Esophagus muscularis mucosa (tissue), 4 donors: ENCODE results near the gene S100A6. TPM values are rescaled to one million over a fixed set of nuclear protein-coding genes. Genes with fewer than 3 reads are reported as not detected.
A peak's percentile ranks its signal among the peaks of the same experiment; 100 is the strongest.

Source experiments
- DNase-seq: peaks from one replicate; pipeline ENCODE4 v3.0.0-alpha.2; 2017; ENCODE audit errors: extremely low spot score
- H3K27ac ChIP-seq, 4 donors: fragments of 200-600 bp; sonication (generic); replicated peaks in 1 of 4; 1 replicate in 3 of 4; 2 replicates in 1 of 4; pipeline ENCODE4 v1.5.1; 2016 to 2019; ENCODE audit warnings: mild to moderate bottlenecking in 1 of 4
- H3K27me3 ChIP-seq, 4 donors: fragments of 200-600 bp; sonication (generic); one replicate each; pipeline versions ENCODE4 v1.5.1 to v1.6.0; 2016 to 2019
- H3K36me3 ChIP-seq, 4 donors: fragments of 200-600 bp; sonication (generic); one replicate each; pipeline ENCODE4 v1.5.1; 2016 to 2019
- H3K4me1 ChIP-seq, 4 donors: fragments of 200-600 bp; sonication (generic); one replicate each; pipeline ENCODE4 v1.5.1; 2016 to 2019
- H3K4me3 ChIP-seq, 4 donors: fragments of 200-600 bp; sonication (generic); 1 replicate in 2 of 4; 2 replicates in 2 of 4; pipeline ENCODE4 v1.5.1; 2016 to 2019; ENCODE audit warnings: mild to moderate bottlenecking in 4 of 4, moderate library complexity in 1 of 4
- H3K9me3 ChIP-seq, 4 donors: fragments of 200-600 bp; sonication (generic); 1 replicate in 3 of 4; 2 replicates in 1 of 4; pipeline ENCODE4 v1.5.1; 2016 to 2019
- EP300 ChIP-seq: sonication (generic); formaldehyde crosslinking; IDR thresholded peaks from one replicate; pipeline ENCODE4 v1.6.1; 2017; ENCODE audit warnings: antibody characterized with exemption
- POLR2A ChIP-seq: fragments of 450-650 bp; IDR thresholded peaks from one replicate; pipeline ENCODE4 v1.6.1; 2017; ENCODE audit warnings: antibody characterized with exemption, moderate library complexity, mild to moderate bottlenecking, low read depth
- POLR2AphosphoS5 ChIP-seq, 2 donors: sonication (generic); formaldehyde crosslinking; IDR thresholded peaks; one replicate each; pipeline ENCODE4 v1.6.1; 2017; ENCODE audit warnings: antibody characterized with exemption in 2 of 2
- WGBS: methylation state at CpG from one replicate; pipeline ENCODE4 v1.1.5; 2018; 5-methylcytosine and 5-hydroxymethylcytosine counted together
- intact Hi-C: fragments of 100-400 bp; cut with DNase I; formaldehyde crosslinking; loops from one replicate; pipeline ENCODE4 v1.15.1; 2023
- total RNA-seq, 4 donors: library from RNA; depleted of rRNA; stranded (reverse); fragments of >200 nt; gene quantifications; one replicate each; pipeline versions ENCODE4 v1.1.0 to v1.2.1, GENCODE V29; 2016
- TF ChIP-seq, protein P1 (sequence below), 3 experiments: fragments of 200-600 bp in 2 of 3; fragments of 450-650 bp in 1 of 3; sonication (generic) in 2 of 3; IDR thresholded peaks; one replicate each; pipeline ENCODE4 v1.5.1; 2017 to 2019; ENCODE audit warnings: antibody characterized with exemption in 3 of 3, mild to moderate bottlenecking in 2 of 3, moderate library complexity in 1 of 3

Gene S100A6
- total RNA-seq, 4 donors from 2014 or later = 432 to 759 (median 607) TPM

DNA sequence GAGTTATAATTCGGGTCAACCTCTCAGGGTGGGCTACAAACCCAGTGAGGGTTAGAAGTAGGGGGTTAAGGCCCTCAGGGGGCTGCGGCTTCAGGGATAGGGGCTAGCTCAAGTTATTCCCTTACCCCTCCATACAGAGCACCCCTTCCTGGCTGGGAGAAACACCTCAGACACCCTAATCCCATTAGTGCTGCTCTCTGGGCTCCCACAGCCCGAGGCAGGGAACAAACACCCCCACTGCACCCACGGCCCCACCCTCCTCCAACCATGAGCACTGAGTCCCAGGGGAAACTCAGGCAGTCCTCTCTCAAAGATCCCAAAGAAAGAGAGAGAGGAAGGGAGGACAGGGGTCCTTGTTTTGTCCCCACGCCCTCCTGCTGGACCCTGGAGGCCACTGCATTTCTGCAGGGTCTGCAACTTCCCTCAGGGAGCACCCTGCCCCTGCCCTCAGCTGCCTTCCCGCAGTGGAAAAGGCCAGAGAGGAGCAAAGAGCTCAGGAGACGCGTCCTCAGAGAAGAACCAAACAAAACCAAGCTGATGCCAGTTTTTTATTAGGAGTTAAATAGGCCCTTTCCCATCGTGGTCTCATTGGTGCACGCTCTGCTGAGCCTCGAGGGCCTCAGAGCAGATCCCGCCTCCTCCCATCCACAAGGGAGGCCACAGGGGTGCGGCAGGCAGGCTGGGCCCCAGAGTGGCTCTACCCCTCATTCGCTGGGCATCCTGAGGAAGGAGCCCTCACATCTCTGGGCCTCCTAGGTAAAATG is 11.2 kb upstream of the S100A6 start:
- no peaks in the 10 kb centered on the region for H3K9me3 ChIP-seq
- peak overlapping the region in 2 of 4 donors; percentile 51 to 64 for H3K4me3 ChIP-seq
- intact Hi-C loops = no loop called here
- H3K27me3 ChIP-seq = no peaks in the 10 kb centered on the region
- TF ChIP-seq EP300 (no peak), POLR2AphosphoS5 (IDR thresholded peaks at IDR 0.05) (no peak), POLR2A (no peak)
- TF ChIP-seq, protein P1, sequence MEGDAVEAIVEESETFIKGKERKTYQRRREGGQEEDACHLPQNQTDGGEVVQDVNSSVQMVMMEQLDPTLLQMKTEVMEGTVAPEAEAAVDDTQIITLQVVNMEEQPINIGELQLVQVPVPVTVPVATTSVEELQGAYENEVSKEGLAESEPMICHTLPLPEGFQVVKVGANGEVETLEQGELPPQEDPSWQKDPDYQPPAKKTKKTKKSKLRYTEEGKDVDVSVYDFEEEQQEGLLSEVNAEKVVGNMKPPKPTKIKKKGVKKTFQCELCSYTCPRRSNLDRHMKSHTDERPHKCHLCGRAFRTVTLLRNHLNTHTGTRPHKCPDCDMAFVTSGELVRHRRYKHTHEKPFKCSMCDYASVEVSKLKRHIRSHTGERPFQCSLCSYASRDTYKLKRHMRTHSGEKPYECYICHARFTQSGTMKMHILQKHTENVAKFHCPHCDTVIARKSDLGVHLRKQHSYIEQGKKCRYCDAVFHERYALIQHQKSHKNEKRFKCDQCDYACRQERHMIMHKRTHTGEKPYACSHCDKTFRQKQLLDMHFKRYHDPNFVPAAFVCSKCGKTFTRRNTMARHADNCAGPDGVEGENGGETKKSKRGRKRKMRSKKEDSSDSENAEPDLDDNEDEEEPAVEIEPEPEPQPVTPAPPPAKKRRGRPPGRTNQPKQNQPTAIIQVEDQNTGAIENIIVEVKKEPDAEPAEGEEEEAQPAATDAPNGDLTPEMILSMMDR (IDR thresholded peaks at IDR 0.05) = no peak
- peaks cover 0 to 10% (median 0%) of the 10 kb centered on the region in 4 donors for H3K36me3 ChIP-seq
- peaks cover 52 to 87% (median 85%) of the 10 kb centered on the region in 4 donors for H3K4me1 ChIP-seq
- H3K27ac ChIP-seq = peak overlapping the region; percentile 72 to 86 (median 80)
- no peak for DNase-seq
- 79% methylated on average over 11 of the region's 14 CpGs for WGBS

DNA sequence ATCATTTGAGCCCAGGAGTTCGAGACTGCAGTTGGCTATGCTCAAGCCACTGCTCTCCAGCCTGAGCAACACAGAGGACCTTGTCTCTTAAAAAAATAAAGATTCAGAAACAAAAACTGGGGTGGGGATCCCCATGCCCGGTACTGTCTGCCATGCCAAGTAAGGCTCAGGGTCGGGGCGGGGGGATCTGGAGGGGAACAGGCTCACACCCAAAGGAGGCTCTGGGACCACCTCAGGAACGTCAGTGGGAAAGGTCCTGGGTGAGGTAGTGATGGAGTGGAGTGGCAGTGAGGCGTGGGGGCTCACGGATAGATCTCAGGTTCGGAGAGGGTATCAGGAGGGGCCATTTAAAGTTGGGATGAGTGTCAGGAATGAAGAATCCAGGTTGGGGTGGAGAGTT is 10.6 kb upstream of the S100A6 start:
- 88% methylated on average over 8 of the region's 8 CpGs for WGBS
- Histone ChIP-seq H3K4me3 (peak overlapping the region; percentile 49 to 64 (median 56)), H3K9me3 (no peaks in the 10 kb centered on the region), H3K27me3 (no peaks in the 10 kb centered on the region), H3K36me3 (peaks cover 0 to 10% (median 0%) of the 10 kb centered on the region in 4 donors), H3K4me1 (peaks cover 52 to 93% (median 87%) of the 10 kb centered on the region in 4 donors), H3K27ac (peak overlapping the region; percentile 72 to 86 (median 80))
- no peak for DNase-seq
- intact Hi-C loops = no loop called here
- TF ChIP-seq, protein P1 (IDR thresholded peaks at IDR 0.05) = no peak
- TF ChIP-seq EP300 (no peak), POLR2A (no peak), POLR2AphosphoS5 (IDR thresholded peaks at IDR 0.05) (no peak)

DNA sequence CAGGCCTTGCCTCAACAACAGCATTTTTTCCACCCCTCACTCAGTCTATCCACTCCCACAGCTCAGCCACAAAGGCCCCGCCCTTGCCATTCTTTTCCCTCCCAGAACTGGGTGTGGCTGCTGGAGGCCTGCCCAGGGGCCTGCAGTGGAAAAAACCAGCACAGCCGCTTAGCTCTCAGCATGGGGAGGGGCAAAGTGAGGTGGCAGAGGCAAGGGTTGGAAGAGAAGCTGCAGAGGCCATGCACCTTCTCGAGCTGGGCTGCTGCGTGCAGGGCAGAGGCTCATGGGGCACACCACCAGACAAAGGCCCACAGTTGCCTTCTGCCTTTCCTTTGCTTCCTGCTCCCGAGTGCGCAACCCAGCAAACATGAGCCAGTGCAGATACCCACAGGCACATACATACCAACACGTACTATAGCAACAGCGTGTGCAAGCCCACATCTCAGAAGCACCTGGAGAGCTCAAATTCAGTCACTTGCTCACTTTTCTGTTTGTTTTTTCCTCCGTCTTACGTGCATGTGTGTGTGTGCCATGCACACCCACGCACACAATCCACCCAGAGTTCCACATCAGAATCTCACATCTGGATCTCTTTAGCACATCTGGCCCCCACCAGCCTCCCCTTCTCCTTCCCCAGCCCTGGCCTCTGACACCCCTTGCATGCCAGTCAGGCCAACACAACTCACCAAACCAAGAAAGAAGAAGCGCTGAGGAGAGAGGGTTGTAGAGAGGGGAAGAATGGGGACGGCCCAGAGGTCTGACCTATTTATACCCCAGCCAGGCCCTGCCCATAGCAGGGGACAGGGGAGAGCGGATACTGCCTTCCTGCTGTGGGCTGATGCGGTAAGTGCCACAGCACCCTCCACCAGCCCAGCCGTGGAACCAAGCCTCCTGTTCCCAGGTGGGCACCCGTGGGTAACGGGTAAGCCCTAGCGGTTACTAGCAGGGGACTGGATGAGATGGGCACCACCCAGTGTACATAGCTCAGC is 9.6 kb upstream of the S100A6 start, which contains the start of gene S100A4:
TSS of gene S100A4 (minus strand) at position 740 of the 989 bp plus-strand sequence. CDS start 1,012 bp downstream, outside the sequence.
- no peaks in the 10 kb centered on the region for H3K27me3 ChIP-seq
- WGBS = 35% methylated on average over 19 of the region's 19 CpGs
- peaks cover 49 to 92% (median 89%) of the 10 kb centered on the region in 4 donors for H3K4me1 ChIP-seq
- intact Hi-C loops = no loop called here
- peak within 1 kb of the TSS; percentile 49 to 64 (median 56) for H3K4me3 ChIP-seq
- H3K9me3 ChIP-seq = no peaks in the 10 kb centered on the region
- H3K36me3 ChIP-seq = peaks cover 0 to 10% (median 0%) of the 10 kb centered on the region in 4 donors
- peak; percentile 97 for DNase-seq
- TF ChIP-seq POLR2A (peak; percentile 53), EP300 (no peak), POLR2AphosphoS5 (IDR thresholded peaks at IDR 0.05) (peak; percentile 75 to 87)
- TF ChIP-seq, protein P1 (IDR thresholded peaks at IDR 0.05) = peak in 1 of 3 experiments; percentile 23
- peak within 1 kb of the TSS; percentile 72 to 86 (median 80) for H3K27ac ChIP-seq

DNA sequence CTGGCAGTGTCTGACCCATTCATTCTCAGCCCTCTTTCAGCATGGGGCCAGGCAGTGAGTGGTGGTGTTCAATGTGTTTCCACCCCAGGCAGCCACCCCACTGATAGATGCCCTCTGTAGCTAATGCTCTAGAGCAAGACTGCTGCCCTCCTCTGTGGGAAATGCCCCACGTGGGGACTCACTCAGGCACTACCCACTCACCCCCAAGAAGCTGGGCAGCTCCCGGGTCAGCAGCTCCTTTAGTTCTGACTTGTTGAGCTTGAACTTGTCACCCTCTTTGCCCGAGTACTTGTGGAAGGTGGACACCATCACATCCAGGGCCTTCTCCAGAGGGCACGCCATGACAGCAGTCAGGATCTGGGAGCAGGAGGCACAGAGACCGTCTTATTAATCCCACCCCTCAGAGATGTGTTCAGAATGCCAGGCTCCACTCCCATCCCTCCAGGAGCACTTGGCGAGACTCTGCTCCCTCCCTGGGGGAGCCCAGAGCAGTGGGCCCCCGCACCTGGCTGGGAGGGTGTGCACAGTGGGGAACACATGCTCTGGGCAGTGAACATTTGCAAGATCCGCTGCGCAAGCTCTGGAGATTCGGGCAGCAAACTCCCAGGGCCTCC is 8.8 kb upstream of the S100A6 start:
- 54% methylated on average over 8 of the region's 10 CpGs for WGBS
- Histone ChIP-seq H3K9me3 (no peaks in the 10 kb centered on the region), H3K4me3 (peak overlapping the region; percentile 49 to 64 (median 56)), H3K27me3 (no peaks in the 10 kb centered on the region), H3K27ac (peak overlapping the region; percentile 72 to 86 (median 80)), H3K36me3 (peaks cover 0 to 10% (median 0%) of the 10 kb centered on the region in 4 donors), H3K4me1 (peaks cover 41 to 84% (median 83%) of the 10 kb centered on the region in 4 donors)
- DNase-seq = no peak
- intact Hi-C loops = no loop called here
- no peak for TF ChIP-seq EP300
- TF ChIP-seq POLR2A = no peak
- no peak for TF ChIP-seq POLR2AphosphoS5 (IDR thresholded peaks at IDR 0.05)
- TF ChIP-seq, protein P1 (IDR thresholded peaks at IDR 0.05) = no peak
